HG03175 (cell line): ENCODE measurements around the gene ACSS2.

Experiments used
- ATAC-seq: cut with Tn5 transposase; IDR thresholded peaks from one replicate; pipeline ENCODE4 v1.9.1; 2021; ENCODE audit warnings: mild to moderate bottlenecking, moderate library complexity; ENCODE audit not compliant: unreplicated experiment

The ACSS2 gene

GRCh38 chr20:34945315-34946077 is 69.1 kb downstream of the ACSS2 start:
- no peak for ATAC-seq

- no peak for ATAC-seq
Measured at GRCh38 chr20:34946661-34947060, 70.2 kb downstream of the ACSS2 start.

- no peak for ATAC-seq
Measured at GRCh38 chr20:34947336-34947735, 70.9 kb downstream of the ACSS2 start.

GRCh38 chr20:34948030-34948429 is 71.6 kb downstream of the ACSS2 start:
- ATAC-seq, result no peak

- no peak for ATAC-seq
Measured at GRCh38 chr20:34949120-34949519, 72.7 kb downstream of the ACSS2 start.

GRCh38 chr20:34951252-34951651 is 74.8 kb downstream of the ACSS2 start:
- no peak for ATAC-seq

- no peak for ATAC-seq
Measured at GRCh38 chr20:34951652-34952051, 75.2 kb downstream of the ACSS2 start.

- no peak for ATAC-seq
Measured at GRCh38 chr20:34952671-34953070, 76.3 kb downstream of the ACSS2 start.

- no peak for ATAC-seq
Measured at GRCh38 chr20:34953960-34954359, 77.5 kb downstream of the ACSS2 start.

- no peak for ATAC-seq
Measured at GRCh38 chr20:34954904-34955230, 78.5 kb downstream of the ACSS2 start.

GRCh38 chr20:34955231-34956040 is 79.0 kb downstream of the ACSS2 start, which contains the start of the genes GSS and MYH7B:
Gene GSS (minus strand): TSS chr20:34955806. CDS start chr20:34951852, 3,954 bp downstream.
Gene MYH7B (plus strand): TSS chr20:34955868. CDS start chr20:34978006, 22,138 bp downstream.
- ATAC-seq, result peak; percentile 85

GRCh38 chr20:34956041-34956458 is 79.6 kb downstream of the ACSS2 start:
- ATAC-seq, result no peak

- ATAC-seq, result no peak
Measured at GRCh38 chr20:34956751-34957472, 80.5 kb downstream of the ACSS2 start.

- ATAC-seq, result no peak
Measured at GRCh38 chr20:34964486-34964885, 88.1 kb downstream of the ACSS2 start.

GRCh38 chr20:34965051-34965450 is 88.6 kb downstream of the ACSS2 start:
- ATAC-seq, result no peak

GRCh38 chr20:34967421-34967820 is 91.0 kb downstream of the ACSS2 start:
- ATAC-seq, result no peak

- ATAC-seq, result no peak
Measured at GRCh38 chr20:34968042-34968775, 91.8 kb downstream of the ACSS2 start.

GRCh38 chr20:34970193-34970840 is 93.9 kb downstream of the ACSS2 start:
- no peak for ATAC-seq

- ATAC-seq, result no peak
Measured at GRCh38 chr20:34970846-34971560, 94.6 kb downstream of the ACSS2 start.
